Lower leg skin (tissue), 4 donors: ENCODE data around the gene TRUB1. TPM values are rescaled to one million over a fixed set of nuclear protein-coding genes. Genes with fewer than 3 reads are reported as not detected.

Source experiments
- DNase-seq, 2 donors: peaks; one replicate each; pipeline ENCODE4 v3.0.0-alpha.2; 2019; ENCODE audit warnings: low spot score in 2 of 2
- H3K4me3 ChIP-seq: fragments of 200-600 bp; sonication (generic); 2 replicates; pipeline ENCODE4 v1.5.1; 2017; ENCODE audit warnings: mild to moderate bottlenecking, low read depth; ENCODE audit not compliant: poor library complexity, severe bottlenecking
- POLR2A ChIP-seq, 2 donors: fragments of 450-650 bp; IDR thresholded peaks; one replicate each; pipeline ENCODE4 v1.6.1; 2016 to 2017; ENCODE audit warnings: antibody characterized with exemption in 2 of 2, mild to moderate bottlenecking in 1 of 2, moderate library complexity in 1 of 2
- WGBS, 2 donors: methylation state at CpG; one replicate each; pipeline ENCODE4 v1.1.5; 2018; 5-methylcytosine and 5-hydroxymethylcytosine counted together
- intact Hi-C: fragments of 100-400 bp; cut with DNase I; formaldehyde crosslinking; loops from one replicate; pipeline ENCODE4 v1.15.0; 2023; ENCODE audit warnings: low total_unique reads
- total RNA-seq, 4 donors: library from RNA; depleted of rRNA; stranded (reverse); fragments of >200 nt; gene quantifications; one replicate each; pipeline ENCODE4 v1.1.0, GENCODE V29; 2016
- TF ChIP-seq, protein P1 (sequence below), 3 donors: fragments of 450-650 bp; IDR thresholded peaks; one replicate each; pipeline ENCODE4 v1.5.1; 2016; ENCODE audit warnings: antibody characterized with exemption in 3 of 3, mild to moderate bottlenecking in 3 of 3, moderate library complexity in 2 of 3

The TRUB1 gene
- total RNA-seq, 4 donors from 2014 or later: 8.5 to 21.2 (median 13.3) TPM

DNA sequence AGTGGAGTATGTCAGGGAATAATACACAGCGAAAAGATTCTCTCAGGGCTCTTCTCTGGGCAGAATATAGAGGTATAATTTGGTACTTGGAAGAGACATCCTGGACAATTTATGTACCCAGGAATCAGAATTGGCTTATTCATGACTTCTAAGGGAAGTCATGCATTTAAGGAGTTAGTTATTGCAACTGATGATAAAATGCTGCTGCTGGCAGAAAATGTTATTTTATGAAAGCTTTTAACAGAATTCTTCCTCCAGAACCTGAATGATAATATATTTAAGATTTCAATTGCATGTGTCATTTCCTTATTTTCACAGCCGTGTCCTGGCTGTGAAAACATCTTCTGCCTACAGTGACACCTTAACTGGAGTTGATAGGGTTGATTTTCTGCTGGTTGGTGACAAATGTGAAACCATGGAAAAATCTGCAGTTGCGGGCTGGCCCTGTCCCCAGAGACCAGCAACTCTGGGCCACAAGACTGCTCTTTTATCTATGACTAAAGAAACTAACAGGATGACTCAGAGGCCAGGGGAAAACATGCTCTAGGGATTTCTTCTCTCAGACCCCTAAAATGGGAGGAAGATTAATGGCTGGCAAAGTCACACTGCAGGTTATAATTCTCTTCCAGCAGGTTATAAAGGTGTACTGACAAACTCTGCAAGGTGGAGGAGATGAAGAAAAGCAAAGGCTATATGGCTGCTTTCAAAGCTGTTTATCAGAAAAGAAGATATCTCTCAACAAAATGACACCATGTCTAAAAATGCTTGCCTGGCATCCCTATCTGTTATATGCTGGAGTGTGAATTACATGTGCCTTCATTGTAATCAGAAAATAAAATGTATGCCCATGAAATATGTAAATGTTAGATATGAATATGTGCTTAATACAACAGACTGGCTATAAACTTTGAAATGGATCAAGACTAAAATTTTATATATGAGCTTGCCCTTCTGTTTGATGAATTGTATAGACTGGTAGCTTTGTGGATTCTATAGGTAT lies 12.1 kb upstream of the TRUB1 start:
- intact Hi-C loops: no loop called here
- TF ChIP-seq POLR2A (IDR thresholded peaks at IDR 0.05): no peak
- DNase-seq: no peak
- no peak overlapping the region for H3K4me3 ChIP-seq
- 48 to 49% methylated on average over 3 of the region's 3 CpGs for WGBS, 2 donors

DNA sequence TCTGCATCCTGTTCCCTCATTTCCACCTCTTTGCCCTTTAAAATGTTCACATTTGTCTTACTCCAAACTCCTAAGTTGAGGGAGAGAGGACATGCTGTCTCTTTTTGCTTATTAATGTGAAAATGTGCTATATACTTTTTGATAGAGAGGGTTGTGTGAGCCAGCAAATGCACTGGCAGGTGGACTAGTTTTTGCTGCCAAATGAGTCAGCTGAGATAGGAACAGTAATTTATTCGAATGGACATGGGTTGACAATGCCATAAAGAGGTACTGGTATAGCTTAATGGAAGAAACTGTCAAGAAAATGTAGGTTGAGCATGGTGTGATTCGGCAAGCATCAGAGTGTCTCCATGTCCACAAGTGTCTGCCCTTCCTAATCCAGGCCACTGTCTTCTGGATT lies 9.2 kb upstream of the TRUB1 start:
- 74 to 79% methylated on average over 2 of the region's 2 CpGs for WGBS, 2 donors
- intact Hi-C loops: no loop called here
- TF ChIP-seq, protein P1, sequence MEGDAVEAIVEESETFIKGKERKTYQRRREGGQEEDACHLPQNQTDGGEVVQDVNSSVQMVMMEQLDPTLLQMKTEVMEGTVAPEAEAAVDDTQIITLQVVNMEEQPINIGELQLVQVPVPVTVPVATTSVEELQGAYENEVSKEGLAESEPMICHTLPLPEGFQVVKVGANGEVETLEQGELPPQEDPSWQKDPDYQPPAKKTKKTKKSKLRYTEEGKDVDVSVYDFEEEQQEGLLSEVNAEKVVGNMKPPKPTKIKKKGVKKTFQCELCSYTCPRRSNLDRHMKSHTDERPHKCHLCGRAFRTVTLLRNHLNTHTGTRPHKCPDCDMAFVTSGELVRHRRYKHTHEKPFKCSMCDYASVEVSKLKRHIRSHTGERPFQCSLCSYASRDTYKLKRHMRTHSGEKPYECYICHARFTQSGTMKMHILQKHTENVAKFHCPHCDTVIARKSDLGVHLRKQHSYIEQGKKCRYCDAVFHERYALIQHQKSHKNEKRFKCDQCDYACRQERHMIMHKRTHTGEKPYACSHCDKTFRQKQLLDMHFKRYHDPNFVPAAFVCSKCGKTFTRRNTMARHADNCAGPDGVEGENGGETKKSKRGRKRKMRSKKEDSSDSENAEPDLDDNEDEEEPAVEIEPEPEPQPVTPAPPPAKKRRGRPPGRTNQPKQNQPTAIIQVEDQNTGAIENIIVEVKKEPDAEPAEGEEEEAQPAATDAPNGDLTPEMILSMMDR (IDR thresholded peaks at IDR 0.05): no peak
- no peak for TF ChIP-seq POLR2A (IDR thresholded peaks at IDR 0.05)
- DNase-seq: no peak
- no peak overlapping the region for H3K4me3 ChIP-seq

DNA sequence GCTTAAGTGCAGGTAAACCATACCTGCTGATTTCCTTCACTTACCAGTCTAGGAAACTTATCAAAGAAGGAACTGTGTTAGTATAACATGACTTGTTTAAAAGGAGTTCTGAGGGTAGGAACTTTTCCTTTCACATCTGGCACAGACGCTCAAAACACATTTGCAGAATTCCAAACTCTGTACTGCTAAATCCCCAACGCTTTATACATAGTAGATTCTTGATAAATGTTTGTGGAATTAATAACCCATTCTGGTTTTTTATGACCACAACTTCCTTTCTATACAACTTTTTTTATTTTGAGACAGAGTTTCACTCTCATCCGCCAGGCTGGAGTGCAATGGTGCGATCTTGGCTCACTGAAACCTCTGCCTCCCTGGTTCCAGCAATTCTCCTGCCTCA lies 7.7 kb upstream of the TRUB1 start:
- 75 to 76% methylated on average over 4 of the region's 4 CpGs for WGBS, 2 donors
- no peak for TF ChIP-seq POLR2A (IDR thresholded peaks at IDR 0.05)
- TF ChIP-seq, protein P1 (IDR thresholded peaks at IDR 0.05): no peak
- intact Hi-C loops: no loop called here
- DNase-seq: no peak
- H3K4me3 ChIP-seq: no peak overlapping the region

DNA sequence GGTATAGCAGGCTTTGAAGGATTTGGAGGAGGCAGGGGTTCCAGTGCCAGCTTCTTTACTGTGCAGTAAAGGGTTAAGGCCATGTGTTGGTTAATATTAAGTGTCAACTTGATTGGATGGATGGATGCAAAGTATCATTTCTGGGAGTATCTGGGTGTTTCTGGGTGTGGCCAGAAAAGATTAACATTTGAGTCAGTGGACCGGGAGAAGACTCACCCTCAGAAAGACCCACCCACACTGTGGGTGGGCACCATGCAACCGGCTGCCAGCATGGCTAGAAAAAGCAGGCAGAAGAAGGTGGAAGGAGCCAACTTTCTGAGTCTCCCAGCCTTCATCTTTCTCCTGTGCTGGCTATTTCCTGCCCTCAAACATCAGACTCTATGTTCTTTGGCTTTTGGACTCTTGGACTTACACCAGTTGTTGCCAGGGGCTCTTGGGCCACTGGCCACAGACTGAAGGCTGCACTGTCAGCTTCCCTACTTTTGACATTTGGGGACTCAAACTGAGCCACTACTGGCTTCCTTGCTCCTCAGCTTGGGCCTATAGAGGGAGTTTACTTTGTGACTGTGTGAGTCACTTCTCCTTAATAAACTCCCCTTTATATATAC lies 6.8 kb upstream of the TRUB1 start:
- intact Hi-C loops: no loop called here
- 25 to 50% methylated on average over 2 of the region's 2 CpGs for WGBS, 2 donors
- DNase-seq: no peak
- TF ChIP-seq, protein P1 (IDR thresholded peaks at IDR 0.05): no peak
- TF ChIP-seq POLR2A (IDR thresholded peaks at IDR 0.05): no peak
- H3K4me3 ChIP-seq: no peak overlapping the region

DNA sequence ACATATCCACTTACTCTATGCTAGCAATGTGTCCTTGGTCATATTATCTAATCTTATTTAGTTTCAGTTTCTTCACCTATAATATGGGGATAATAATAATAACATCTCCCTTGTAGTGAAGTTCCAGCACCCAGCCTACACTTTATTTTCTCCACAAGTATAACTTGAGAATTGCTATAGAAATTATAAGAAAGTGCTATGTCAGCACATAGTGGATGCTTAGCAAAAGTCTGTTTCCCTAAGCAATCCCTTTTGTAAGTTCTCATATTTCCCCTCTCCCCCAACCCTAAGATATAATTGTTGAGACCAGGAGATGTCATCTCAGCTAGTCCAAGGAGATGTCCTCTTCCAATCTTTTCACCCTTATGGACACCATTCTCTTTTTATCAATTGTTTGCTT lies 5.8 kb upstream of the TRUB1 start:
- intact Hi-C loops: no loop called here
- DNase-seq: no peak
- H3K4me3 ChIP-seq: no peak overlapping the region
- TF ChIP-seq POLR2A (IDR thresholded peaks at IDR 0.05): no peak
- TF ChIP-seq, protein P1 (IDR thresholded peaks at IDR 0.05): no peak

DNA sequence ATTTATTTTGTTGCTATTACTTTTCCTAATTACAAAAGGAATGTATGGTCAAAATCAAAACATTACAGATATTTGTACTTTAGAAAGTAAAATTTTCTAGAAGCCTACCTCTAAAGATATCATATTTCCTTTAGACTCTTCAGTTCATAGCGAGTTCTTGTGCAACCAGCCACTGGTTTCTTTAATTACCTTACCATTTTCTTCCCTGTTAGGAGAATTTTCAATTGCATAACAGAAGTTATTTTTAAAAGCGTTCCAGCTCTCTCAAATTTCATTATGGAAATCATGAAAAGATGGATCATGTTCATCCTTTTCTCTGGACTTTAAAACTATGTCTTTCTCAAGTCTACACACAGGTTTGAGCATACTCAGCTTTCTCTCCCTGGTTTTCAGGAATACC lies 5.0 kb upstream of the TRUB1 start:
- WGBS, 2 donors: 75 to 77% methylated on average over 2 of the region's 2 CpGs
- intact Hi-C loops: no loop called here
- TF ChIP-seq, protein P1 (IDR thresholded peaks at IDR 0.05): no peak
- TF ChIP-seq POLR2A (IDR thresholded peaks at IDR 0.05): no peak
- no peak overlapping the region for H3K4me3 ChIP-seq
- DNase-seq: no peak
